ENCODE data around the gene NTM.
"Not testable (repeated sequence)": the region's sequence is repeated elsewhere in the genome, so short reads cannot be mapped to it uniquely, and the experiment has no call there.

NTM gene

DNA sequence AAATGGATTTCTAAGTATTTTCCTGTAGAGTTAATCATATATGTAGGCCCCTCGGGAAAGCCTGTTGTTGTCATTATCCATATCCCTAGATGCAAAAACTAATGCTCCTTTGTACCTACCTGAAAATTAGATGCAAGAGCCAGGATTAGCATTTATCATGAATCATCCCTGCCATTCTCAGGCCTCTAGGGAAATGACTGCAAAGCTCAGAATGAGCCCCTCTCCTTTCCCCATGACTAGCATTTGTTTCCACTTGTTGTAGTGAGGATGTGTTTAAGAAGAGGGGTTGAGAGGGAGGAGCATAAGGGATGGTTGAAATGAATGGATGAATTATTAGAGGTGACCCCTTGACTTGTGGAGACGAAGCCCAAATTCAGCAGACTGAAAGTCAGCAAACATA lies 537.9 kb downstream of the NTM start:
- DNase-seq (ENCODE audit: low read depth in 4 of 4, low spot score in 1 of 4): no peak

DNA sequence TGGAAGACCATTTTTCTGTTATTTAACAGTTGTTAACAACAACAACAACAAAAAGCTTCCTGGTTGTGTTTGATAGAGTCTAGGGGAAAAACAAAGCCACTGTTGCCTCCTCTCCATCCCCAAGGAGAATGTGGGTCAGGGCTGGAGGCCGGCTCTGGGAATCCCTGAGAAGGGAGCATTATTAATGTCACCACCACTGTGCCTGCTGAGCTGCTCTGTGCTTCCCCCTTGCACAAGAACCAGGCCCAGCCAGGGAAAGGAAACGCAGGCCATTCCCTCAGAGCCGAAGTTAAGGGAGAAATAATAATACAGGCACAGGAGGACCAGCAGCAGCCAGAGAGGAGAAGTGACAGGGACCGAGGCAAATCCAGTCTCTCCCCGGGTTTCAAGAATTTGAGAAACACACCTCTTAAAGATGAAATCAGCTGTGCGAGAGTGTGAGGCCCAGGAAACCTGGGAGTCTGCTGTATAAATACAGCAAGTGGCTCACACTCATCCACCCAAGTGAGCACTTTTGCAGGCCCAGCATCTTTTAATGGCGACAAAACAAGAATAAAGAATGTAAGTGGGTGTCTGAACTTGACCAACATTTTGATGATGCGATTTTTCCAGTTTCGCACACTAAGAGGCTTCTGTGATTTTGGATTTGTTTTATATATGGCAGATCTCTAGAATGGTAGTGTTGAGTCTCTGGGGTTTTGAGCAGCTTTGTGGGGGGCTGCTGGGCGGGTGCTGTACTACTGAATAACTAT lies 539.2 kb downstream of the NTM start:
- no peak for DNase-seq (ENCODE audit: low read depth in 4 of 4, low spot score in 1 of 4)

DNA sequence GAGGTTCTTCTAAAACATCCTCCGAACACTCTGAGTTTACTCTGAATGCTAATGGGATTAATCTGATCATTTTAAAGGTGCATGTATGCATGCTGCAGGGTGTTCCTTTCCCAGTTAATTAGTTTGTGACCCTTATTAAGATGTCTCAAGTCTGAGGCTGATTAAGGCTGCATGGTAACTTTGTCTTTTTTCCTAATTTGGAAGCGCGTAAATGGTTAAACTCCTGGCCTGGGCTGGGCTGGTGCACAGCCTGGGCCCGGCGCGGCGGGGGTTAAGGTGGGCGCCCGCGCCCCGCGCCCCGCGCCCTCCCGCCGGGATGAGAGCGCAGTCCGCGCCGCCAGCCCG lies 539.7 kb downstream of the NTM start:
- no peak for DNase-seq (ENCODE audit: low read depth in 4 of 4, low spot score in 1 of 4)

DNA sequence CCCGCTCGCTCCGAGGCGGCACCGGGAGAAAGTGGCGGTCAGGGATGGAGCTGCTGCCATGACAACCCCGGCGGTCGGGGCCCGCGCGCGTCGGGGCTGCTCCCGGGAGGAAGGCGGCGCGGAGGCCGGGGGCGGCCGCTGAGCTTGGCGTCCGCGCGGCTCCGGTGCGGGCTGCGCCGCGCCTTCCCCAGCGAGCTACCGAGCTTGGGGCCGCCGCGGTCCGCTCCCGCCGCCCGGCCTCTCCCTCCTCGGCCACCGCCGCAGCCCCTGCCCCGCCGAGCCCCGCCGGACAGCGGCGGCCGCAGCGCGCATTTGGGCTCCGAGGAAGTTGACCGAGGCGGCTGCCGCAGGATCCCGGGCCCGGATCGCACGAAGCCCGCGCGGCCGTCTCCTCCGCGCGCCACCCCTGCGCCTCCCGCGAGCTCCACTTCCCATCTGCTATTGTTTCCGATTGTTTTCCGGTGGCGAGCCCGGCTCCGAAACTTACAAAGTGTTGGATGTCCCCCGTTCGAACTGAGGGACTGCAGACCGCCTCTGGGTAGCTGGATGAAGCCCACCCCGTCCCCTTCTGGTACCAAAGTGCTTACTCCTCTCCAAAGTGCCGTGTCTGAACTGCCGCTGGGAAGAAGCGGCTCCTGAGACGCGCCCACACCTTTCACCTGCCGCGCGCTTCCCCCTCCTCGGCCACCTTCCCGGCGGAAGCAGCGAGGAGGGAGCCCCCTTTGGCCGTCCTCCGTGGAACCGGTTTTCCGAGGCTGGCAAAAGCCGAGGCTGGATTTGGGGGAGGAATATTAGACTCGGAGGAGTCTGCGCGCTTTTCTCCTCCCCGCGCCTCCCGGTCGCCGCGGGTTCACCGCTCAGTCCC lies 540.3 kb downstream of the NTM start:
- DNase-seq (ENCODE audit: low read depth in 4 of 4, low spot score in 1 of 4): no peak

DNA sequence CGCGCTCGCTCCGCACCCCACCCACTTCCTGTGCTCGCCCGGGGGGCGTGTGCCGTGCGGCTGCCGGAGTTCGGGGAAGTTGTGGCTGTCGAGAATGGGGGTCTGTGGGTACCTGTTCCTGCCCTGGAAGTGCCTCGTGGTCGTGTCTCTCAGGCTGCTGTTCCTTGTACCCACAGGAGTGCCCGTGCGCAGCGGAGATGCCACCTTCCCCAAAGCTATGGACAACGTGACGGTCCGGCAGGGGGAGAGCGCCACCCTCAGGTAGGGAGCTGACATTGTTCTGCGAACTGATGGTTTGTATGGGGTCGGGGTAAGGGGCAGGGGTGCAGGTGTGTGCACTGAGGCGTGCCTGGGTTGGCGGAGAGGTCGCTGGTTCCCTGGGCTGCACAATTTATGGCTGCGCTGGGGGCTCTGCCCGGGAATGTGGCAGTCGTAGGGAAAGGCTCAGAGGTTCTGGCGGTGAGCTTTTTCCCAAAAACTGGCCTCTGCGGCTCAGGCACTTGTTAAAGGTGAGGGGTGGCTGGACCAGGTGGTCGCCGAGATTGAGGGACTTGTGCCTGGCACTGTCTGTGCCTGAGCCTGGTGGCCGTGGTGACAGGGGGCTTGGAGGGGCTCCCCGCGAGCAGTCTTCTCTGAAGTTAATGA lies 541.1 kb downstream of the NTM start:
- not testable (repeated sequence) for DNase-seq (ENCODE audit: low read depth in 4 of 4, low spot score in 1 of 4)

DNA sequence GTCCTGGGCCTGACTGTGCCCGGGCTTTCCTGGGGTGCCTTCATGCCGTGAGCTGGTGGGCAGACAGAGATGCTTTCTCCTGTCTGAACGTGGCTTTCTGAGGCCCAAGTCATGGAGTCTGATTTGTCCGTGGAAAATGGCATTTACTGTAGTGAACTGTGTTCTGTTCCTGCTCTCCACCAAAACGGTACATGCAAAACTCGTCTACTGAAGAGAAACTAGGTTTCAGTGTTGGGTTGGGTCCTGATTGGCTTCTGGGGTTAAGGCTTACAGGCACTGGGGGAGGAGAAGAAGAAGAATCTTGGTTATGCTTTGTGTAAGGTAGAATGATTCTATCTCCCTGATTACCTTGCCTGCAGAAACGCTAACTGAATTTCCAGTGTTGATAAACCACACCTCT lies 541.7 kb downstream of the NTM start:
- DNase-seq (ENCODE audit: low read depth in 4 of 4, low spot score in 1 of 4): no peak

DNA sequence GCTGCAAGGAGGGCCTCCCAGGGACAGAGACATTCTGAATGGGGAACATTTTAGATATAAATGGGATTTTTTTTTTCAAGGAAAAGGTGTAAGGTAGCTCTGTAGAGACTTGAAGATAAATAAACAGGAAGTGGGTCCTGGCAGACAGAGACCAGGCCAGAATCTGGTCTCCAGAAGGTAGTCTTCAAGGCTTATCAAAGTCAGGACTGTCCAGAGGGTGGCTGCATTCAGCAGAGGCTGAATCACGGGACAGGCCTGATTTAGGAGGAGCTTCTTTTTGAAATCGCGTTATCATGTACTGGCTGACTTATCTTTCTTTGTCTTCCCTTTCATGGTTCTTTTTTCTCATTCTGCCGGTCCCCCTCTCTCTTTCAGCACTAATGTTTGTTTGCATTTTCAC lies 542.9 kb downstream of the NTM start:
- DNase-seq (ENCODE audit: low read depth in 4 of 4, low spot score in 1 of 4): no peak

DNA sequence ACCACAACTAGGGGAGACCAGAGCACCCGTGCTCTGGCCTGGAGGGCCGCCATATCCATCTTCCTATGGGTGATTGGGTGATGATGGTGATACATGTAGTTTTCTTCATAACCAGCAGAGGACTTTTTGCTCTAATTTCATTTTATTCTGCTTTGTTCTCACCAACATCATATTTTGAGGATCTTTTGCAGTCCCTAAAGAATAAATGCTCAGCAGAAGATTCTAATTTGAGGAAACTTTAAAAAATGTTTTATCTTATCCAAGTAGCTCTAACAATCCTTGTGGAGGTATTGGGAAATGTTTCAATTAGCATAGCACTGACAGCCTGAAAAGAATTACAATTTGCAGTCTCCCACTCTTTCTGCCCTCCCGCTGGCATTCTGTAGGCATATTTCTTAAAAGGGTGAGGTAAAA lies 544.0 kb downstream of the NTM start:
- no peak for DNase-seq (ENCODE audit: low read depth in 4 of 4, low spot score in 1 of 4)

DNA sequence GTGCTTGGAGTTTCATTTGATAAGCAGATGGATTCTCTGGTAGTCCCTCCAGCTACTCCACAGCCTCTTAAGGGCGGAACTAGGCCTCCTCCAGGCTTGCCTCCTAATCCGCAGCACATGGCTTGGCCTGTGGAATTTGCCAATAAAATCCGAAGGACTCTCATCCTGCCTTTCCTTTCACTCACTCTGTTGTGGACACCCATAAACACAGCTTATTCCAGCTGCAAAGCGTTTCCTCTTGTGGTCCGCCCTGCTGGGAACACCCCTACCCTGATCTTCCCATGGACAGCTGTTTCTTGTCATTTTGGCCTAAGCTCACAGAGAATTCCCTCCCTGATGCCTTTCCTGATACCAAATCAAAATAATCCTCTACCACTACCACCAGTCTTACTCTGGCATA lies 546.2 kb downstream of the NTM start:
- no peak for DNase-seq (ENCODE audit: low read depth in 4 of 4, low spot score in 1 of 4)

DNA sequence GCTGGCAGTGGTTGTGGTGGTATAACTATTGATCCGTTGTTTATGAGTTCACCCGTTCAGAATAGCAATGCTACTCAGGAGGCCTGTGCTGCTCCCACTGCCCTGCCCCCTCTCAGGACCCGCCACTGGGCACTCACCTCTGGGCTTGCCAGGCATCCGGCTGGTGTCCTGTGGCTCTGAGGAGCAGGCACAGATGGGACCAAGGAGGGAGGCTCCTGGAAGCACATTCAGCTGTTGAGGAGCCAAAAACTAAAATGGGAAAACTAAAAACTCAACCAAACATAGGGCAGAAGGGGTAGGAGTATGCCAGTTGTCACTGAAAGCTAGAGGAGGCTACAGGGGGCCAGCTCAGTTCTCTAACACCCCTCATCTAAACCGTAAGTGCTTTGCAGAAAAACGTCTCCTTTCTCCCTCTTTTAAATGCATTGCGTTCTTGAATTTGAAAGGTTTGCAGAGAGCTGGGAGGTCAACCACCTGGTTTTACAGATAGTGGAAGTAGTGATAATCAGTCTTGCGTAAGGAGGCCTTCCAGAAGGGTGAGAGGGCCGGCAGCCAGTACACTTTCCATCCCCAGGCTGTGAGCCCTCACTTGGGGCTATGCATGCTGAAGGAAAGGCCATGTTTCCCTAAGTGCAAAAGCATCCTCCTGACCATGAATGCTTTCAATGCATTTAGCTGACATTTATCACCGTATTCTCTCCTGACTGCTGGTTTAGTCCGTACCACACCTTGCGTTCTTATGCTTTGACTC lies 547.4 kb downstream of the NTM start:
- DNase-seq (ENCODE audit: low read depth in 4 of 4, low spot score in 1 of 4): no peak

DNA sequence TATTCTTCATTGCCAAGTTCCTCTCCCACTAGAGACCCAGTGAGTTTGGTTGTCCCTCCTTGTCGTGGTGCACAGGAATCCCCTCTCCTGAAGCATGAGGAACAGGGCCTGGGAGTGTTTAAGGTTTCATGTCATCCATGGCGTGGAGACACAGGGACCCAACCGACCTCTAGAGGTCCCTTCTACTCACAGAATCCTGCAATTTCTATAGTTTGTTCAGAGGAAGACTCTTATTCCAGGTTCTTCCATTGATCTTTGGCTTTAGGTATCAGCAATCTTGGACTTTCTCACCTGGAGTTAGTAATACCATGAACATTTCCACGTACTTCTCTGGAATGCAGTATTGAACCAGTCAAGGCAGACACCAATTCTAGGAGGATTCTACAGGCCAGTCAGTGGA lies 548.2 kb downstream of the NTM start:
- no peak for DNase-seq (ENCODE audit: low read depth in 4 of 4, low spot score in 1 of 4)

DNA sequence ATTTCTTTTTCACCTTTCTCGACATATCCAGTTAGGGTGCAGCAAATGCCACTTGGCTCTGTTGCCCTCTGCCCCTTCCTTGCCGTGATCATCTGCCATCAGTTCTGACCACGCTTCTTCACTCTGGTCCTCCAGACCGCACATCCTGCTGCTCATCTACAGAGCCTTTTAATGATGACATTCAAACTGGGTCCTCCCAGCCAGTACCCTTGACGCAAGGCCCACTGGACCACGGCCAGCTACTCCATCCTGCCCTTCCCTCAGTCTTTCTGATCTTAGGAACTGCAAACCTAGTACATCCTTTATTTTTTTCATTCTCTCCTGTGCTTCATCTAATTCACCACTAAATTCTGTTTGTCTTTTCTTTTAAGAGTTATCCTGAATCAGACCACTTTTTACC lies 551.8 kb downstream of the NTM start:
- no peak for DNase-seq (ENCODE audit: low read depth in 4 of 4, low spot score in 1 of 4)

DNA sequence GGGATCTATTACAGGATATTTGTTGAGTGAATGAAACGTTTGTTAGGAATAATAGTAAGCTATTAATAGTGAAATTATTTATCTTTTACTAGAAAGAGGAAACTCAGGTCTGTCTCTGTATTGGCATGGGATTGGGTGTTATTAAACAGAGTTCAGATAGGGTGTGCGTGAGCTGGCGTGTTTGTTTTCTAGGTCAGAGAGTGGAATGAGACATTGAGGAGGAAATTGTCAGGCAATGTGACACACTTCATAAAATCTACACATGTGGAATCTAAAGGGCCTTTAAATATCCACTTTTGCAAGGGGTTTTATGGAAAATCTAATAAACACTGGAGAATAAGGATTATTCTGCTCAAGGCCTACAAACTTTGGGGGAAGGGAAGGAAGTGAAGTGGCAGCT lies 552.9 kb downstream of the NTM start:
- DNase-seq (ENCODE audit: low read depth in 4 of 4, low spot score in 1 of 4): no peak

DNA sequence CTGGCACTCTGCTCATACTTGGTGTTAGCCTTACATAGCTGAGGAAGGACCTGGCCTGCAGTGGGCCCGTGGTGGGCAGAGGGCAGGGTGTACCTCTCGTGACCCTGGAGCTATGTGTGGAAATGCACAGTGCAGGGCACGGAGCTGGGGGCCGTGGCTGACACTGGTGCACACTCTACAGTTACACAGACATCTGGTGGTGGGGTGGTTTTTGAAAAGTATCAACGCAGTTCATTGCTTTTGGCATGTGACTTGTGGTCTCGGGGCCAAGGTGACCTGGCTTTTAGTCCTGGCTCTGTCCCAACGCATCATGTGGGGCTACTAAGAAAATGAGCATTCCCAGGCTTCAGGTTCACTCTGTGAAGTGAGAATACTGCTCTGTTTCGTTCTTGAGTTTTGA lies 553.6 kb downstream of the NTM start:
- DNase-seq (ENCODE audit: low read depth in 4 of 4, low spot score in 1 of 4): no peak

DNA sequence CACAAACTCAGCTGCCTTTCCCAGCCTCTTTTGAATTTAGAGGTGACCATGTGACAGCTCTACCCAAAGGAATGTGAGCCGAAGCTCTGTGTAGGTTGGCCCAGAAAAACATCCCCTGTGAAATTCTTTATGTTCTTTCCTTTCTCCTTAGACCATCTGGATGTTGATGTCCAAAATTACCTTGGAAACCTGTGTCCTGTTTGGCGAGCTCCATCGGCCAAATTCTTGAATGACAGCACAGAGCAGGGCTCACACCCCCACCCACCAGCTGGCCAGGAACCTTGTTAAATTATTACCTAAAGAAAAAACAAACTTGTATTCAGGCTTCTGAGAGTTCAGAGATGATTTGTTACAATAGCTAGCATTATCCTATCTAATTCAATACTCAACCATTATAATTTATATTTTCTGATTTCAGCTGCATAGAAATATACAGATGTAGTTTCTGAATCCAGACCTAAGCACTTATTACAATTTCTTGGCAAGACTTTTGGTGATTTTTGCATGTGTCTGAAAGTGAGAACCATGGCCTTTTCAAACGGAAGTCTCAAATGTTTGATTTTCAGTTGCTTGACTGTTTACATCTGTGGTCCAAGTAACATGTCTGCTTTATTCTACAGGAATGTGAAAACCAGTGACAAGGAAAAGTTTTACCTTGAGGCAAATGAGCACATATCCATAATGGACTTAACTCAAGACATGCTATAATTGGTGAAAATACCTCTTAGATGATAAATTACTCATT lies 554.2 kb downstream of the NTM start:
- no peak for DNase-seq (ENCODE audit: low read depth in 4 of 4, low spot score in 1 of 4)

DNA sequence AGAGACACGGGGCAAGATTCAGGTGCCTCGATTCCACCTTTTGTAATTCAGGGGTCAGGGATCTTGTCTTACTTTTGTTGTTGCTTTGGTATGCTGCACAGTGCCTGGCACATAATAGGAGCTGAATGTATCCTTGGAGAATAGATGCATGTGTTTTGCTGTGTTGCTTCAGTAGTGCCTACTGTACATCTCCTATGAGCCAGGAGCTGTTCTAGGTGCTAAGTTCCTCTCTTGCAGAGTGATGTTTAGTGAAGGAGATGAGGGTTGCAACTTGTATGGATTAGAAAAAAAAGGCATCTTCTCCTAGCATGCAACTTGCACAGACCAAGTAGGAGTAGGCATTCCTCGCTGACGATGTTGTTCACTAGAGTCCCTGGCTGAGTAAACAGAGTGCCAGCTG lies 555.4 kb downstream of the NTM start:
- DNase-seq (ENCODE audit: low read depth in 4 of 4, low spot score in 1 of 4): no peak

DNA sequence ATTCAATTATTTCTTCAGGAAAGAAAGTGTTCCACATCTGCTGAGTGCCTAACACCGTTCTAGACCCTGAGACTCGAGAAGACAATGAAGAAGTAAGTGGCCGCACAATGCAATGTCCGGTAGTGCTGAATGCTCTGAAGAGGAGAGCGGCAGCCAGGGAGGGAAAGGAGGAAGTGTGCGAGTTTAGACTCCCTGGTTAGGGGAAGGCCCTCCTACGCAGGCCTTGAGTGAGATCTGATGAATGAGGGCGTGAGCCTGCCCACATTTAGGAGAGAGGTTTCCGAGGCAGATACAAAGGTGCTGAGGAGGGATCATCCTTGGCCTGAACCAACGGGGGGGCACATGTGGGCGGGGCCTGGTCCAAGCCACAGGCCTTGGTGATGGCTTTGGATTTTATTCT lies 558.6 kb downstream of the NTM start:
- DNase-seq (ENCODE audit: low read depth in 4 of 4, low spot score in 1 of 4): no peak

DNA sequence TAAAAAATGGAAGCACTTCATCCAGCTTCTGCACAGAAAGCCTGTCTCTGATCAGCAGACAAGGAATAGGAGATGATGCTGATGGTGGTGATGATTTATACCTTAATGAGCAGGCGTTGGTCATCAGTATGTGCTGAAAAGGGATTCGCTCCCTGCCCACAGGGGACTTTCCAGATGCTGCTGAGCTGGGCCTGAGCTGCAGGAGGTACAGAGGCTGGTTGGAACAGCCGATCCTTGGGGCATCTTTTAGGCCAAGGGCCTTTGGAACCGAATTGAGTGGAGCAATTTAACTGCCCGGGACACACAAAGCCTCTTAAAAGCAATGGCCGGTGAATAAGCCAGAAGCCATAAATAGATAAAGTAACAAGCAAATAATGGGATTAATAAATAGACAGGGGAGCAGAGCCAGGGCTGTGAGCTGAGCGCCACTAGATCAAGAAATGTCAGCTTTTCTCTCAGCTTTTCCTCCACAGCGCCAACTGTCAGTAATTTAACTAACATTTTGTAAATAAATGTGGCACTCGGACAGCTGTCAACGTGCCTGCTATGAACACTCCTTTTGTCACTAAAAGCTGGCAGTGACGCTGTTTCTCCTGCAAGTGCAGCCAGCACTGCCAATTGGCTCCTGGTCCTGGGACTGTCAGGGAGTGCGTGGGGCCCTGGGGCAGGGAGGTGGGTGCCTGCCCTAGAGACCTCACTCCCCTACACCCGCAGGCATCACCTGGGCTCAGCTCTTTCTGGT lies 562.3 kb downstream of the NTM start:
- no peak for DNase-seq (ENCODE audit: low read depth in 4 of 4, low spot score in 1 of 4)

DNA sequence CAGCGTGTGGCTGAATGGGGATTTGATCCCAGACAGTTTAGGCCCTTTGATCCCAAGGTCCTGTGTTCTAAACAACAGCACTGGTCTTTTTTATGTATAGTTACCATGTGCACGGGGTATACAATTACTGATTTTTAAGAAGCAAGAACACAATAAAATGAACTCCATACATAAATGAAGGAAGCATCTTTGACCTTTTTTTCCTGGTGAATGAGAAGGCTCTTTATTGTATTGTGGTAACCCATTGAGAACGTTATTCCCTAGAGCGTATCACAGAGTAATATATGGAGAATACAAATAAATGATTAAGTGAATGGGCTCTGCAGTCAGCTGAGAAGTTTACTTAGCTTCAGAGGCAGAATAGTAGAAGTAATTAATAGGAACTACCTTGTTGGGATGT lies 563.6 kb downstream of the NTM start:
- no peak for DNase-seq (ENCODE audit: low read depth in 4 of 4, low spot score in 1 of 4)

DNA sequence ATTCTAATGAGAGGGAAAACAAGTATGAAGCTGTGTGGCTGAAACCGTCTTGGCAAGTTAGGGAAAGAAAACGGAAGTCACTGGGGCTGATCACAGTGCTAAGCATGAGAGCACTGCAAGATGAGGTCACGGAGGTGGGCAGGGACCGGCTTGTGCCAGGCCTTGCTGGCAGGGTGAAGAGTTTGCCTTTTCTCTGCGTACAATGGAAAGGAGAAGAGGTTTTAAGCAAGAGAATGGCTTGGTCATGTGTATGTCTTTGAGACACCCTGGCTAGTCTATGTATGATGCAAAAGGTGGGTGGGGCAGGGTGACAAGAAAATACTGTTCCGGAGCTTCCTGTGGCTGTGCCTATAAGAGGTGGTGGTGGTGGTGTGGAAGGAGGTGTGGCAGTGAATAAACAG lies 567.9 kb downstream of the NTM start:
- no peak for DNase-seq (ENCODE audit: low read depth in 4 of 4, low spot score in 1 of 4)
